ENCODE results near the gene KRR1. TPM values are rescaled to one million over a fixed set of nuclear protein-coding genes. Genes with fewer than 3 reads are reported as not detected.

KRR1 gene
- total RNA-seq, 4 donors from 2014 or later: 3.2 to 28.1 (median 11.7) TPM

DNA sequence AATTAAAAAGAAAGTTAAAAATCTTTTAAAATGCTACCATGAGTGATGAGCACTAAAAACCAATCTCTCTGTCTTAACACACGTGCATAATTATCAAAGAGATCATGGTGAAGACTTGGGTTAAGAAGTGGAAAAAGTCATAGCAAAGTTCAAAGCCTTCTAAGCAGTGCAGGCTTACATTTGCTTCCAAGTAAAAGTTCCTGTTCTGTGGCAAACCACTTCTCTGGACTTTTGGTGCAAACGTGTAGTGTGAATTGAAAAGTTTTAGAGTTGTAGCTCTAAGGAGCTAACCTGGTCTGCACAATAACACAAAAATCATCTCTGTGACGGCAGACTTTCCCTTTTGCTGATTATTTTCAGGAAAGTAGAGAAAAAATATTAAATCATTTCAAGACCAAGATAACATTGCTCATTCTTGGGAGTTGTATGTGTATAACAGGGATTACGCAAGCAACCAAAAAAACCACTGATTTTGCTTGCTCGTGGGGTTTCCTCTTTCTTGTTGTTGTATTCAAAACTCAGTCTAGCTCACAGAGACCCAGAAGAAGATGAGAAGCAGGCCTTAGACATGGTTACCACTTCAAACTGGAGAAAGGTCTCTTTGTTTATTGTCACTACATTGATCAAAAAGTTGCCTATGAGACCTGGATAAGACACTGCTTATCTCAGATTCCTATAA lies 33.2 kb downstream of the KRR1 start:
- DNase-seq: no peak
- H3K4me3 ChIP-seq: no peak overlapping the region
- WGBS, 2 donors (ENCODE audit: low coverage in 1 of 2): 56 to 71% methylated on average over 4 to 5 of the region's 5 CpGs
- no peaks in the 10 kb centered on the region for H3K27me3 ChIP-seq
- peaks cover 0 to 13% (median 6%) of the 10 kb centered on the region in 4 donors for H3K4me1 ChIP-seq
- no peaks in the 10 kb centered on the region for H3K36me3 ChIP-seq
- intact Hi-C loops (cut with DNase I; ENCODE audit: low total_unique reads): no loop called here
- TF ChIP-seq POLR2AphosphoS5 (IDR thresholded peaks at IDR 0.05): no peak
- TF ChIP-seq POLR2A (IDR thresholded peaks at IDR 0.05): no peak
- no peak for TF ChIP-seq EP300 (IDR thresholded peaks at IDR 0.05; ENCODE audit: low read depth)
- TF ChIP-seq, protein P1, sequence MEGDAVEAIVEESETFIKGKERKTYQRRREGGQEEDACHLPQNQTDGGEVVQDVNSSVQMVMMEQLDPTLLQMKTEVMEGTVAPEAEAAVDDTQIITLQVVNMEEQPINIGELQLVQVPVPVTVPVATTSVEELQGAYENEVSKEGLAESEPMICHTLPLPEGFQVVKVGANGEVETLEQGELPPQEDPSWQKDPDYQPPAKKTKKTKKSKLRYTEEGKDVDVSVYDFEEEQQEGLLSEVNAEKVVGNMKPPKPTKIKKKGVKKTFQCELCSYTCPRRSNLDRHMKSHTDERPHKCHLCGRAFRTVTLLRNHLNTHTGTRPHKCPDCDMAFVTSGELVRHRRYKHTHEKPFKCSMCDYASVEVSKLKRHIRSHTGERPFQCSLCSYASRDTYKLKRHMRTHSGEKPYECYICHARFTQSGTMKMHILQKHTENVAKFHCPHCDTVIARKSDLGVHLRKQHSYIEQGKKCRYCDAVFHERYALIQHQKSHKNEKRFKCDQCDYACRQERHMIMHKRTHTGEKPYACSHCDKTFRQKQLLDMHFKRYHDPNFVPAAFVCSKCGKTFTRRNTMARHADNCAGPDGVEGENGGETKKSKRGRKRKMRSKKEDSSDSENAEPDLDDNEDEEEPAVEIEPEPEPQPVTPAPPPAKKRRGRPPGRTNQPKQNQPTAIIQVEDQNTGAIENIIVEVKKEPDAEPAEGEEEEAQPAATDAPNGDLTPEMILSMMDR (IDR thresholded peaks at IDR 0.05): no peak
- H3K27ac ChIP-seq: peak overlapping the region; percentile 50 to 79 (median 75)
- in situ Hi-C loops (cut with MboI; ENCODE audit: low pct_ligation_motif_present in 1 of 4, low pct_unique_long_range_greater_than_20kb in 1 of 4, low sequenced_read_pairs in 3 of 4): no loop called here
- H3K9me3 ChIP-seq: no peaks in the 10 kb centered on the region

DNA sequence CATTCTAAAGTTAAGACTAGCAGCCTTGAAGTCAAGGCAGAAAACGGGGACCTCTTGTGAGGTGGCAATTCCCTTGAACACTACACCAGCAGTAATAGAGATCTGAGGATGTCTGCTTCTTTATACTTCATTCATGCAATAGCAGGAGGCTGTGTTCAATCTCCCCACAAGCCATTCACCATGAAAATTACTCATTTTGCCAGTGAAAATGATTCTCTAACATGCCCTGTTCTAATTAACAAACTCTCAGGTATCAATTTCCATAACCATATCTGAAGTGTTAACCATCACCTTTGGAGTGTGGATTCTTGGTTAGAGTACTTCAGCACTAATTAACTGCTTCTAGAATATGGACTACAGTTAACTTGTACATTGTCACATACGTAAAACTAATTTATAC lies 34.3 kb downstream of the KRR1 start:
- H3K27me3 ChIP-seq: no peaks in the 10 kb centered on the region
- H3K36me3 ChIP-seq: no peaks in the 10 kb centered on the region
- no peak overlapping the region for H3K27ac ChIP-seq
- TF ChIP-seq, protein P1 (IDR thresholded peaks at IDR 0.05): no peak
- TF ChIP-seq POLR2AphosphoS5 (IDR thresholded peaks at IDR 0.05) (no peak), EP300 (IDR thresholded peaks at IDR 0.05; ENCODE audit: low read depth) (no peak), POLR2A (IDR thresholded peaks at IDR 0.05) (no peak)
- intact Hi-C loops (cut with DNase I; ENCODE audit: low total_unique reads): no loop called here
- no peaks in the 10 kb centered on the region for H3K9me3 ChIP-seq
- no peak for DNase-seq
- H3K4me3 ChIP-seq: no peak overlapping the region
- WGBS, 2 donors (ENCODE audit: low coverage in 1 of 2): 86 to 89% methylated on average over 1 to 2 of the region's 2 CpGs
- in situ Hi-C loops (cut with MboI; ENCODE audit: low pct_ligation_motif_present in 1 of 4, low pct_unique_long_range_greater_than_20kb in 1 of 4, low sequenced_read_pairs in 3 of 4): no loop called here
- peaks cover 0 to 6% (median 3%) of the 10 kb centered on the region in 4 donors for H3K4me1 ChIP-seq

DNA sequence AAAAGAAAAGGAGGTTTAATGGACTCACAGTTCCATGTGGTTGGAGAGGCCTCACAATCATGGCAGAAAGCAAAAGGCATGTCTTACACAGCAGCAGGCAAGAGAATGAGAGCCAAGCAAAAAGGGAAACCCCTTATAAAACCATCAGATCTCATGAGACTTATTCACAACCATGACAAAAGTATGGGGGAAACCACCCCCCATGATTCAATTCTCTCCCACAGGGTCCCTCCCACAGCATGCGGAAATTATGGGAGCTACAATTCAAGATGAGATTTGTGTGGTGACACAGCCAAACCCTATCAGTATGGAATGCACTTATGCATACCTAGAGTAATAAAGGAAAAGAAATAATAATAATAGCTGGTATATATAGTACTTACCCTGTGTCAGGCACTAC lies 35.3 kb downstream of the KRR1 start:
- H3K9me3 ChIP-seq: no peaks in the 10 kb centered on the region
- H3K27me3 ChIP-seq: no peaks in the 10 kb centered on the region
- H3K4me3 ChIP-seq: no peak overlapping the region
- TF ChIP-seq EP300 (IDR thresholded peaks at IDR 0.05; ENCODE audit: low read depth): no peak
- in situ Hi-C loops (cut with MboI; ENCODE audit: low pct_ligation_motif_present in 1 of 4, low pct_unique_long_range_greater_than_20kb in 1 of 4, low sequenced_read_pairs in 3 of 4) (no loop called here), intact Hi-C loops (cut with DNase I; ENCODE audit: low total_unique reads) (no loop called here)
- no peaks in the 10 kb centered on the region for H3K4me1 ChIP-seq
- DNase-seq: no peak
- H3K36me3 ChIP-seq: no peaks in the 10 kb centered on the region
- no peak overlapping the region for H3K27ac ChIP-seq
- WGBS, 2 donors (ENCODE audit: low coverage in 1 of 2): 83 to 90% methylated on average over 1 of the region's 1 CpG

DNA sequence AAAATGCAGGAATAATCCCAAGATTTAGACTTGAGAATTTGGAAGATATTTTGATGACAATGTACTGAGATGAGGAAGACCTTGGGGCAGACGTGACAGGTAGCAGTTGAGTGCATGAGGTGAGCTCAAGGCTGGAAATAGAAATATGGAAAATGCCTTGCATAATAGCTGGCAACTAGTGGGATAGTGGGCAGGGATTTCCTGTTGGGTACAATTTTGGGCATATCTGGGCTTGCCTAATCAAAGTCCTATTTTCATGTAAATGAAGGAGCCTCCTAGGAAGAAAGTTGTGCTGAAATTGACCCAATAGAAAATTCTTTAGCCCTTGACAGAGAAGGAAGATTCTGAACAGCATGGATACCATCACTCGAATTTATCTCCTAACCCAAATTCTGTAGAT lies 37.3 kb downstream of the KRR1 start:
- Histone ChIP-seq H3K36me3 (no peaks in the 10 kb centered on the region), H3K4me3 (no peak overlapping the region), H3K9me3 (no peaks in the 10 kb centered on the region), H3K27ac (no peak overlapping the region), H3K27me3 (no peaks in the 10 kb centered on the region), H3K4me1 (no peaks in the 10 kb centered on the region)
- 78 to 86% methylated on average over 1 to 2 of the region's 2 CpGs for WGBS, 2 donors (ENCODE audit: low coverage in 1 of 2)
- in situ Hi-C loops (cut with MboI; ENCODE audit: low pct_ligation_motif_present in 1 of 4, low pct_unique_long_range_greater_than_20kb in 1 of 4, low sequenced_read_pairs in 3 of 4) (no loop called here), intact Hi-C loops (cut with DNase I; ENCODE audit: low total_unique reads) (no loop called here)
- TF ChIP-seq EP300 (IDR thresholded peaks at IDR 0.05; ENCODE audit: low read depth) (no peak), POLR2AphosphoS5 (IDR thresholded peaks at IDR 0.05) (no peak), POLR2A (IDR thresholded peaks at IDR 0.05) (no peak)
- TF ChIP-seq, protein P1 (IDR thresholded peaks at IDR 0.05): no peak
- no peak for DNase-seq
